ENCODE data around the gene VSTM4.

DNA sequence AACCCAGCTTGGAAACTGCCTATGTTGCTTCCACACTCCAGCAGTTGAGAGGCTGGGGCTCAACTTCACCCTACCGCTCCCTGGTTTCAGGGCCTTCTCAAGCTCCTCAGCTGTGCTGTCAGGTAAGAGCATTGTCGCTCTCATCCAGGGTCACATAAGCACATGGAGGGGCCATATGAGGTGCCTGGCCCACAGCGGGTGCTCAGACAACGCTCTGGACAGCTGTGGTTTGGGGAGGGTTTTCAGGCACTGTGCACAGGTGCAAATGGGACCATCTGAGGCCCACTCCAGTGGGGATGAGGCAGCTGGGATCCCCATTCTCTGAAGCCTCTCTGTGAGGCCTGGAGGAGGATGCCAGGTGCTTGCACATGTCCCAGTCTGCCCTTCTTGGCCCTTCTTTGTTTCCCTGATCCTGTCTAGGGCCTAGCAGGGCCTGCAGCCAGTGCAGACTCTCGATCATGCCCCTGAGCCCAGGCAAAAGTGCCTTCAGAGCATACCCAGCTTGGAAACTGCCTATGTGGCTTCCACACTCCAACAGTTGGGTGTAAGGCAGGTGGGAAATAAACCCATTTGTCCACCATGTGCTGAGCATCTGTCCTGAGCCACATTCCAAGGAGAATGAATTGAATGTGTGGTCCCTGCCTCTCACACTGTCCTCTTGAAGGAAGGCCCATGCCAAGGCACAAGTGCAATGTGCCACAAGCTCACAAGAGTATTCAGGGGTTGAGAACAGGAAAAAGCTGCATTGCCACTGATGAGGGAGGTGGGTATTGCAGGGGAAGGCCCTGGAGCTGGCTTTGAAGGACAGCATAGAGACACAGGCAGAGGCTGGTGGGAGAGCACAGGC lies 40.3 kb downstream of the VSTM4 start:
- TF ChIP-seq, protein P1, sequence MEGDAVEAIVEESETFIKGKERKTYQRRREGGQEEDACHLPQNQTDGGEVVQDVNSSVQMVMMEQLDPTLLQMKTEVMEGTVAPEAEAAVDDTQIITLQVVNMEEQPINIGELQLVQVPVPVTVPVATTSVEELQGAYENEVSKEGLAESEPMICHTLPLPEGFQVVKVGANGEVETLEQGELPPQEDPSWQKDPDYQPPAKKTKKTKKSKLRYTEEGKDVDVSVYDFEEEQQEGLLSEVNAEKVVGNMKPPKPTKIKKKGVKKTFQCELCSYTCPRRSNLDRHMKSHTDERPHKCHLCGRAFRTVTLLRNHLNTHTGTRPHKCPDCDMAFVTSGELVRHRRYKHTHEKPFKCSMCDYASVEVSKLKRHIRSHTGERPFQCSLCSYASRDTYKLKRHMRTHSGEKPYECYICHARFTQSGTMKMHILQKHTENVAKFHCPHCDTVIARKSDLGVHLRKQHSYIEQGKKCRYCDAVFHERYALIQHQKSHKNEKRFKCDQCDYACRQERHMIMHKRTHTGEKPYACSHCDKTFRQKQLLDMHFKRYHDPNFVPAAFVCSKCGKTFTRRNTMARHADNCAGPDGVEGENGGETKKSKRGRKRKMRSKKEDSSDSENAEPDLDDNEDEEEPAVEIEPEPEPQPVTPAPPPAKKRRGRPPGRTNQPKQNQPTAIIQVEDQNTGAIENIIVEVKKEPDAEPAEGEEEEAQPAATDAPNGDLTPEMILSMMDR (IDR thresholded peaks at IDR 0.05 in 4 of 5, conservative IDR thresholded peaks at IDR 0.05 in 1 of 5) = no peak
- no peak for TF ChIP-seq POLR2A (IDR thresholded peaks at IDR 0.05)
